22Rv1 (cell line): ENCODE measurements around the gene SNAPC1.
"Not testable (repeated sequence)": the region's sequence is repeated elsewhere in the genome, so short reads cannot be mapped to it uniquely, and the experiment has no call there.

ENCODE experiments used
- CTCF ChIP-seq: fragments of 450-650 bp; IDR thresholded peaks from 2 replicates; pipeline ENCODE4 v1.5.1; 2017; ENCODE audit warnings: mild to moderate bottlenecking
- ZFX ChIP-seq: fragments of 450-650 bp; IDR thresholded peaks from 2 replicates; pipeline ENCODE4 v1.6.1; 2017; ENCODE audit warnings: antibody characterized with exemption, borderline replicate concordance

GRCh38 chr14:61755382-61755742 is 6.9 kb upstream of the SNAPC1 start:
- not testable (repeated sequence) for TF ChIP-seq CTCF, ZFX
